ENCODE measurements around the gene ZNF813.
A peak's percentile ranks its signal among the peaks of the same experiment; 100 is the strongest.

ZNF813 gene

GRCh38 chr19:53431399-53432087 is 36.0 kb upstream of the ZNF813 start, which contains the start of gene ZNF761 (continued):
- TF ChIP-seq, protein P1, sequence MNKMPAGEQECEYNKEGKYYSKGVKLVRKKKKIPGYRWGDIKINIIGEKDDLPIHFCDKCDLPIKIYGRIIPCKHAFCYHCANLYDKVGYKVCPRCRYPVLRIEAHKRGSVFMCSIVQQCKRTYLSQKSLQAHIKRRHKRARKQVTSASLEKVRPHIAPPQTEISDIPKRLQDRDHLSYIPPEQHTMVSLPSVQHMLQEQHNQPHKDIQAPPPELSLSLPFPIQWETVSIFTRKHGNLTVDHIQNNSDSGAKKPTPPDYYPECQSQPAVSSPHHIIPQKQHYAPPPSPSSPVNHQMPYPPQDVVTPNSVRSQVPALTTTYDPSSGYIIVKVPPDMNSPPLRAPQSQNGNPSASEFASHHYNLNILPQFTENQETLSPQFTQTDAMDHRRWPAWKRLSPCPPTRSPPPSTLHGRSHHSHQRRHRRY (tag by site-specific recombination; IDR thresholded peaks at IDR 0.05) = no peak
- TF ChIP-seq ZSCAN30 (tag by site-specific recombination; IDR thresholded peaks at IDR 0.05) (no peak), ZBTB1 (tag by site-specific recombination; IDR thresholded peaks at IDR 0.05) (no peak), ZXDB (tag by site-specific recombination; IDR thresholded peaks at IDR 0.05) (no peak), ZNF426 (tag by site-specific recombination; IDR thresholded peaks at IDR 0.05) (no peak), RBAK (tag by site-specific recombination; IDR thresholded peaks at IDR 0.05) (no peak), ZNF830 (tag by site-specific recombination; IDR thresholded peaks at IDR 0.05; ENCODE audit: low read depth) (no peak), ZNF350 (tag by site-specific recombination; IDR thresholded peaks at IDR 0.05) (peak; percentile 87), KLF8 (tag by site-specific recombination; IDR thresholded peaks at IDR 0.05) (peak; percentile 83), ZNF292 (tag by site-specific recombination; IDR thresholded peaks at IDR 0.05; ENCODE audit: borderline replicate concordance, low read depth) (no peak), ZNF670 (tag by site-specific recombination; IDR thresholded peaks at IDR 0.05; ENCODE audit: low read depth) (no peak), ZNF514 (tag by site-specific recombination; IDR thresholded peaks at IDR 0.05) (no peak), ZNF138 (tag by site-specific recombination; IDR thresholded peaks at IDR 0.05; ENCODE audit: borderline replicate concordance) (no peak), REPIN1 (tag by site-specific recombination; IDR thresholded peaks at IDR 0.05; ENCODE audit: low read depth) (no peak), PRDM1 (tag by site-specific recombination; IDR thresholded peaks at IDR 0.05) (peak; percentile 85), ZEB2 (tag by site-specific recombination; IDR thresholded peaks at IDR 0.05) (no peak), ZNF639 (tag by site-specific recombination; IDR thresholded peaks at IDR 0.05) (no peak), ZNF623 (tag by site-specific recombination; IDR thresholded peaks at IDR 0.05) (no peak), ZSCAN23 (tag by site-specific recombination; IDR thresholded peaks at IDR 0.05) (no peak), ZNF335 (tag by site-specific recombination; conservative IDR thresholded peaks at IDR 0.05) (peak; percentile 86), GLI2 (tag by site-specific recombination; IDR thresholded peaks at IDR 0.05; ENCODE audit: borderline replicate concordance, low read depth) (no peak), ZNF302 (tag by site-specific recombination; IDR thresholded peaks at IDR 0.05; ENCODE audit: low read depth) (no peak), ZNF549 (tag by site-specific recombination; IDR thresholded peaks at IDR 0.05) (no peak), BCL11A (tag by site-specific recombination; IDR thresholded peaks at IDR 0.05; ENCODE audit: low read depth) (no peak), GLIS1 (tag by site-specific recombination; IDR thresholded peaks at IDR 0.05) (no peak), ZNF248 (tag by site-specific recombination; IDR thresholded peaks at IDR 0.05) (no peak), ZNF391 (tag by site-specific recombination; IDR thresholded peaks at IDR 0.05; ENCODE audit: borderline replicate concordance, low read depth) (no peak), OSR2 (tag by site-specific recombination; IDR thresholded peaks at IDR 0.05) (peak; percentile 49), ZNF341 (tag by site-specific recombination; IDR thresholded peaks at IDR 0.05; ENCODE audit: low read depth) (no peak), ZNF423 (tag by site-specific recombination; IDR thresholded peaks at IDR 0.05) (no peak)
- TF ChIP-seq, protein P2, sequence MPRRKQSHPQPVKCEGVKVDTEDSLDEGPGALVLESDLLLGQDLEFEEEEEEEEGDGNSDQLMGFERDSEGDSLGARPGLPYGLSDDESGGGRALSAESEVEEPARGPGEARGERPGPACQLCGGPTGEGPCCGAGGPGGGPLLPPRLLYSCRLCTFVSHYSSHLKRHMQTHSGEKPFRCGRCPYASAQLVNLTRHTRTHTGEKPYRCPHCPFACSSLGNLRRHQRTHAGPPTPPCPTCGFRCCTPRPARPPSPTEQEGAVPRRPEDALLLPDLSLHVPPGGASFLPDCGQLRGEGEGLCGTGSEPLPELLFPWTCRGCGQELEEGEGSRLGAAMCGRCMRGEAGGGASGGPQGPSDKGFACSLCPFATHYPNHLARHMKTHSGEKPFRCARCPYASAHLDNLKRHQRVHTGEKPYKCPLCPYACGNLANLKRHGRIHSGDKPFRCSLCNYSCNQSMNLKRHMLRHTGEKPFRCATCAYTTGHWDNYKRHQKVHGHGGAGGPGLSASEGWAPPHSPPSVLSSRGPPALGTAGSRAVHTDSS (tag by site-specific recombination; IDR thresholded peaks at IDR 0.05) = no peak
- TF ChIP-seq, protein P3, sequence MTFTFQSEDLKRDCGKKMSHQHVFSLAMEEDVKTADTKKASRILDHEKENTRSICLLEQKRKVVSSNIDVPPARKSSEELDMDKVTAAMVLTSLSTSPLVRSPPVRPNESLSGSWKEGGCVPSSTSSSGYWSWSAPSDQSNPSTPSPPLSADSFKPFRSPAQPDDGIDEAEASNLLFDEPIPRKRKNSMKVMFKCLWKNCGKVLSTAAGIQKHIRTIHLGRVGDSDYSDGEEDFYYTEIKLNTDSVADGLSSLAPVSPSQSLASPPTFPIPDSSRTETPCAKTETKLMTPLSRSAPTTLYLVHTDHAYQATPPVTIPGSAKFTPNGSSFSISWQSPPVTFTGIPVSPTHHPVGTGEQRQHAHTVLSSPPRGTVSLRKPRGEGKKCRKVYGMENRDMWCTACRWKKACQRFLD (tag by site-specific recombination; IDR thresholded peaks at IDR 0.05) = no peak
- TF ChIP-seq, protein P4, sequence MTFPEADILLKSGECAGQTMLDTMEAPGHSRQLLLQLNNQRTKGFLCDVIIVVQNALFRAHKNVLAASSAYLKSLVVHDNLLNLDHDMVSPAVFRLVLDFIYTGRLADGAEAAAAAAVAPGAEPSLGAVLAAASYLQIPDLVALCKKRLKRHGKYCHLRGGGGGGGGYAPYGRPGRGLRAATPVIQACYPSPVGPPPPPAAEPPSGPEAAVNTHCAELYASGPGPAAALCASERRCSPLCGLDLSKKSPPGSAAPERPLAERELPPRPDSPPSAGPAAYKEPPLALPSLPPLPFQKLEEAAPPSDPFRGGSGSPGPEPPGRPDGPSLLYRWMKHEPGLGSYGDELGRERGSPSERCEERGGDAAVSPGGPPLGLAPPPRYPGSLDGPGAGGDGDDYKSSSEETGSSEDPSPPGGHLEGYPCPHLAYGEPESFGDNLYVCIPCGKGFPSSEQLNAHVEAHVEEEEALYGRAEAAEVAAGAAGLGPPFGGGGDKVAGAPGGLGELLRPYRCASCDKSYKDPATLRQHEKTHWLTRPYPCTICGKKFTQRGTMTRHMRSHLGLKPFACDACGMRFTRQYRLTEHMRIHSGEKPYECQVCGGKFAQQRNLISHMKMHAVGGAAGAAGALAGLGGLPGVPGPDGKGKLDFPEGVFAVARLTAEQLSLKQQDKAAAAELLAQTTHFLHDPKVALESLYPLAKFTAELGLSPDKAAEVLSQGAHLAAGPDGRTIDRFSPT (tag by site-specific recombination; IDR thresholded peaks at IDR 0.05) = no peak

Data from HEK293 (cell line).